ACC112 (cell line): ENCODE results near the gene ATM.

Experiments used
- H2AFZ ChIP-seq: fragments of 200-600 bp; sonication (generic); one replicate; pipeline ENCODE4 v1.6.0; 2017; ENCODE audit warnings: antibody characterized with exemption, low read length; ENCODE audit not compliant: unreplicated experiment
- H3K27ac ChIP-seq: fragments of 200-600 bp; sonication (generic); 2 replicates; pipeline ENCODE4 v1.5.1; 2014; ENCODE audit warnings: low read depth, mild to moderate bottlenecking, antibody characterized with exemption, low read length, moderate library complexity
- H3K27me3 ChIP-seq: fragments of 200-600 bp; sonication (generic); 2 replicates; pipeline ENCODE4 v1.6.1; 2014; ENCODE audit warnings: mild to moderate bottlenecking, antibody characterized with exemption, low read length, moderate library complexity, mixed read lengths; ENCODE audit not compliant: insufficient read depth
- H3K36me3 ChIP-seq: fragments of 200-600 bp; sonication (generic); 2 replicates; pipeline ENCODE4 v1.6.1; 2016; ENCODE audit warnings: mild to moderate bottlenecking, antibody characterized with exemption, low read length, moderate library complexity, mixed read lengths; ENCODE audit not compliant: insufficient read depth
- H3K4me1 ChIP-seq: fragments of 200-600 bp; sonication (generic); one replicate; pipeline ENCODE4 v1.6.1; 2016; ENCODE audit warnings: low read length, mixed read lengths; ENCODE audit not compliant: insufficient read depth, unreplicated experiment, control insufficient read depth
- H3K4me3 ChIP-seq: fragments of 200-600 bp; sonication (generic); 2 replicates; pipeline ENCODE4 v1.5.1; 2014; ENCODE audit warnings: mild to moderate bottlenecking, low read depth, low read length
- H3K79me2 ChIP-seq: fragments of 200-600 bp; sonication (generic); one replicate; pipeline ENCODE4 v1.6.0; 2016; ENCODE audit warnings: low read length; ENCODE audit not compliant: control insufficient read depth, unreplicated experiment, insufficient read depth

Gene ATM

GRCh38 chr11:108222574-108223347, at the start of gene ATM, which contains the start of gene NPAT:
Gene ATM (plus strand): TSS chr11:108223067. CDS start chr11:108227625, 4,558 bp downstream.
Gene NPAT (minus strand): TSS chr11:108222638. CDS start chr11:108222536, 102 bp downstream.
- Histone ChIP-seq H3K27ac (peak within 1 kb of the TSS; percentile 94), H3K36me3 (peaks cover 6% of the 10 kb centered on the region; the same call in 1 of the 2 replicates), H3K4me1 (peaks cover 40% of the 10 kb centered on the region), H3K79me2 (peaks cover 81% of the 10 kb centered on the region), H3K4me3 (peak within 1 kb of the TSS; percentile 98), H2AFZ (peak within 1 kb of the TSS; percentile 92), H3K27me3 (no peaks in the 10 kb centered on the region)

GRCh38 chr11:108177570-108177969, 45.3 kb upstream of the ATM start:
- Histone ChIP-seq H2AFZ (no peak overlapping the region), H3K27ac (no peak overlapping the region), H3K4me1 (no peaks in the 10 kb centered on the region), H3K4me3 (no peak overlapping the region), H3K79me2 (no peaks in the 10 kb centered on the region), H3K27me3 (no peaks in the 10 kb centered on the region), H3K36me3 (peaks cover 23% of the 10 kb centered on the region)

- H3K4me1 ChIP-seq, result no peaks in the 10 kb centered on the region
- H3K79me2 ChIP-seq, result peaks cover 10% of the 10 kb centered on the region
- H3K27me3 ChIP-seq, result no peaks in the 10 kb centered on the region
- no peak overlapping the region for H2AFZ ChIP-seq
- peaks cover 24% of the 10 kb centered on the region; the same call in 1 of the 2 replicates for H3K36me3 ChIP-seq
- no peak overlapping the region for H3K4me3 ChIP-seq
- H3K27ac ChIP-seq, result no peak overlapping the region
Measured at GRCh38 chr11:108193725-108194124, 29.1 kb upstream of the ATM start.

- Histone ChIP-seq H3K4me3 (no peak overlapping the region), H3K36me3 (peaks cover 18% of the 10 kb centered on the region; the same call in 1 of the 2 replicates), H3K79me2 (peaks cover 23% of the 10 kb centered on the region), H3K27me3 (no peaks in the 10 kb centered on the region), H3K27ac (no peak overlapping the region), H3K4me1 (peaks cover 16% of the 10 kb centered on the region), H2AFZ (no peak overlapping the region)
Measured at GRCh38 chr11:108196901-108197300, 26.0 kb upstream of the ATM start.

GRCh38 chr11:108197351-108197750, 25.5 kb upstream of the ATM start:
- Histone ChIP-seq H3K4me3 (no peak overlapping the region), H2AFZ (no peak overlapping the region), H3K4me1 (peaks cover 16% of the 10 kb centered on the region), H3K36me3 (peaks cover 18% of the 10 kb centered on the region; the same call in 1 of the 2 replicates), H3K79me2 (peaks cover 25% of the 10 kb centered on the region), H3K27ac (no peak overlapping the region), H3K27me3 (no peaks in the 10 kb centered on the region)

- H3K4me3 ChIP-seq, result no peak overlapping the region
- H3K4me1 ChIP-seq, result peaks cover 16% of the 10 kb centered on the region
- H3K79me2 ChIP-seq, result peaks cover 32% of the 10 kb centered on the region
- H3K36me3 ChIP-seq, result peaks cover 25% of the 10 kb centered on the region
- H2AFZ ChIP-seq, result no peak overlapping the region
- no peak overlapping the region for H3K27ac ChIP-seq
- H3K27me3 ChIP-seq, result no peaks in the 10 kb centered on the region
Measured at GRCh38 chr11:108198833-108199232, 24.0 kb upstream of the ATM start.

- H2AFZ ChIP-seq, result no peak overlapping the region
- H3K27me3 ChIP-seq, result no peaks in the 10 kb centered on the region
- no peak overlapping the region for H3K4me3 ChIP-seq
- peaks cover 39% of the 10 kb centered on the region for H3K79me2 ChIP-seq
- peaks cover 34% of the 10 kb centered on the region for H3K36me3 ChIP-seq
- H3K4me1 ChIP-seq, result peaks cover 16% of the 10 kb centered on the region
- peak overlapping the region; percentile 58 for H3K27ac ChIP-seq
Measured at GRCh38 chr11:108199446-108200321, 23.2 kb upstream of the ATM start.

GRCh38 chr11:108203075-108203474, 19.8 kb upstream of the ATM start:
- H3K36me3 ChIP-seq, result peaks cover 50% of the 10 kb centered on the region
- H2AFZ ChIP-seq, result no peak overlapping the region
- no peaks in the 10 kb centered on the region for H3K27me3 ChIP-seq
- no peak overlapping the region for H3K27ac ChIP-seq
- H3K79me2 ChIP-seq, result peaks cover 54% of the 10 kb centered on the region
- peaks cover 16% of the 10 kb centered on the region for H3K4me1 ChIP-seq
- H3K4me3 ChIP-seq, result no peak overlapping the region

GRCh38 chr11:108204376-108204775, 18.5 kb upstream of the ATM start:
- peaks cover 60% of the 10 kb centered on the region for H3K36me3 ChIP-seq
- H3K79me2 ChIP-seq, result peaks cover 55% of the 10 kb centered on the region
- no peak overlapping the region for H3K4me3 ChIP-seq

GRCh38 chr11:108204929-108205499, 17.9 kb upstream of the ATM start:
- Histone ChIP-seq H3K4me1 (peaks cover 9% of the 10 kb centered on the region), H3K27me3 (no peaks in the 10 kb centered on the region), H3K79me2 (peaks cover 56% of the 10 kb centered on the region), H3K4me3 (no peak overlapping the region), H2AFZ (no peak overlapping the region), H3K27ac (no peak overlapping the region), H3K36me3 (peaks cover 63% of the 10 kb centered on the region)

More at GRCh38 chr11:108204376-108204775, 18.5 kb upstream of the ATM start:
- peaks cover 16% of the 10 kb centered on the region for H3K4me1 ChIP-seq
- no peak overlapping the region for H2AFZ ChIP-seq
- no peaks in the 10 kb centered on the region for H3K27me3 ChIP-seq
- H3K27ac ChIP-seq, result no peak overlapping the region
